ENCODE data around the gene COL20A1.
"Not testable (repeated sequence)": the region's sequence is repeated elsewhere in the genome, so short reads cannot be mapped to it uniquely, and the experiment has no call there.

Gene COL20A1

GRCh38 chr20:63334356-63334755 is 41.4 kb downstream of the COL20A1 start:
- no peak for DNase-seq (ENCODE audit: low spot score)

- DNase-seq (ENCODE audit: low spot score): not testable (repeated sequence)
Measured at GRCh38 chr20:63335060-63335459, 42.1 kb downstream of the COL20A1 start.

GRCh38 chr20:63335711-63336110 is 42.7 kb downstream of the COL20A1 start:
- no peak for DNase-seq (ENCODE audit: low spot score)

GRCh38 chr20:63336232-63336752 is 43.3 kb downstream of the COL20A1 start:
- no peak for DNase-seq (ENCODE audit: low spot score)

GRCh38 chr20:63337786-63338420 is 44.9 kb downstream of the COL20A1 start:
- no peak for DNase-seq (ENCODE audit: low spot score)

- DNase-seq (ENCODE audit: low spot score): not testable (repeated sequence)
Measured at GRCh38 chr20:63339154-63340094, 46.4 kb downstream of the COL20A1 start.

GRCh38 chr20:63340158-63340688 is 47.2 kb downstream of the COL20A1 start:
- DNase-seq (ENCODE audit: low spot score): not testable (repeated sequence)

GRCh38 chr20:63342561-63343459 is 49.8 kb downstream of the COL20A1 start:
- no peak for DNase-seq (ENCODE audit: low spot score)

- no peak for DNase-seq (ENCODE audit: low spot score)
Measured at GRCh38 chr20:63343460-63344445, 50.8 kb downstream of the COL20A1 start.

GRCh38 chr20:63344616-63345327 is 51.8 kb downstream of the COL20A1 start:
- DNase-seq (ENCODE audit: low spot score): no peak

GRCh38 chr20:63345328-63346100 is 52.5 kb downstream of the COL20A1 start:
- no peak for DNase-seq (ENCODE audit: low spot score)

GRCh38 chr20:63346131-63347080 is 53.4 kb downstream of the COL20A1 start:
- no peak for DNase-seq (ENCODE audit: low spot score)

- DNase-seq (ENCODE audit: low spot score): no peak
Measured at GRCh38 chr20:63347081-63347741, 54.2 kb downstream of the COL20A1 start.

- no peak for DNase-seq (ENCODE audit: low spot score)
Measured at GRCh38 chr20:63347950-63348827, 55.2 kb downstream of the COL20A1 start.

GRCh38 chr20:63348828-63349515 is 56.0 kb downstream of the COL20A1 start:
- no peak for DNase-seq (ENCODE audit: low spot score)

GRCh38 chr20:63349516-63349895 is 56.5 kb downstream of the COL20A1 start:
- DNase-seq (ENCODE audit: low spot score): no peak
